Measurements from ENCODE around the gene DNAJA2.

- TF ChIP-seq POLR2A (IDR thresholded peaks at IDR 0.05) (no peak), CTCF (IDR thresholded peaks at IDR 0.05) (no peak), POLR2AphosphoS5 (IDR thresholded peaks at IDR 0.05) (no peak)
Observed at GRCh38 chr16:46954562-46954961, 18.9 kb downstream of the DNAJA2 start.
